GM19193 (cell line): ENCODE results near the gene FOXL1.

Experiments
- POLR2A ChIP-seq: IDR thresholded peaks from 4 replicates; pipeline ENCODE4 v1.6.1; 2011; ENCODE audit not compliant: insufficient read depth, insufficient read length; ENCODE audit errors: extremely low read depth

The FOXL1 gene

DNA sequence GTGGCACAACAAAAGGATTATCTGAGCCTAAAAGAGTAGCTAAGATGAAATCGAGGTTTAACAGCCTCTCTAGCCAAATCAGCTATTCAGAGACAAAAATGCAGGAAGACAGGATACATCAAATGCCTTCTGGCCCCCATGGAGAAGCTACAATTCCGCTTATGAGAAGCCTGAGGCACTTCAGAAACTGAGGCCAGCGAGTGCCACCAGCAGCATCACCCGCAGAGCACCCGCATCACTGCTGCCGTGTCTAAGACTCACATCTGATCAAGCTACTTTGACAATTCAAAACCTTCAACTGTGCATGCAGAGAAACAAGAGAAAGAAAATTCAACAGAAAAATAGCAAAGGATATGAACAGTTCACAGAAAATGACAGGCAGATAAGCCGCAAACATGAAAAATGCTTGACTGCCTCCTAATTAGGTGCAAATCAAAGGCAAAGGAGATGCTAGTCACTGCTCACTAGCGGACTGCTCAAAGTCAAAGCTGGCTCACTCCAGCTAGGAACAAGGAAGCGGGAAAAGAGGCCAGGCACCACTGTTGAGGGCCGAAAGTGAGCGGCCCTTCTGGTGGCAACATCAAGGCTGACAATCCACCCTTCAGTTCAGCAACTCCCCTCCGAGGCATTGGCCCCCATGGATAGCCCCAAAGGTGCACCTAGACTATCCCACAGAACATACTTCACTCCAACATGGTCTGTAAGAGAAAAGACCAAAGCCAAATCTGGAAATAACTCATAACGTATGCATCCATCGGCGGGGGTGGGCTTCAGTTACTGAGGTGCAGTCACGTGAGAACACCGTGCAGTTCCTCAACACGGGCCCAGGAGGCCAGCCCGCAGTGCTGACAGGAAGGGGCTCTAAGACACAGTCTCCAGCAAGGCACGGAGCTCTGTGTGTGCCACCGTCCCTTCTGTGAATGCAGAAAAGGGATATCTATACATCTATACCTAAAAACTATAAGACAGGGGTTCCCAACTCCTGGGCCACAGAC lies 35.3 kb upstream of the FOXL1 start:
- no peak for TF ChIP-seq POLR2A

- TF ChIP-seq POLR2A, result no peak
Measured at GRCh38 chr16:86545481-86545880, 32.9 kb upstream of the FOXL1 start.

DNA sequence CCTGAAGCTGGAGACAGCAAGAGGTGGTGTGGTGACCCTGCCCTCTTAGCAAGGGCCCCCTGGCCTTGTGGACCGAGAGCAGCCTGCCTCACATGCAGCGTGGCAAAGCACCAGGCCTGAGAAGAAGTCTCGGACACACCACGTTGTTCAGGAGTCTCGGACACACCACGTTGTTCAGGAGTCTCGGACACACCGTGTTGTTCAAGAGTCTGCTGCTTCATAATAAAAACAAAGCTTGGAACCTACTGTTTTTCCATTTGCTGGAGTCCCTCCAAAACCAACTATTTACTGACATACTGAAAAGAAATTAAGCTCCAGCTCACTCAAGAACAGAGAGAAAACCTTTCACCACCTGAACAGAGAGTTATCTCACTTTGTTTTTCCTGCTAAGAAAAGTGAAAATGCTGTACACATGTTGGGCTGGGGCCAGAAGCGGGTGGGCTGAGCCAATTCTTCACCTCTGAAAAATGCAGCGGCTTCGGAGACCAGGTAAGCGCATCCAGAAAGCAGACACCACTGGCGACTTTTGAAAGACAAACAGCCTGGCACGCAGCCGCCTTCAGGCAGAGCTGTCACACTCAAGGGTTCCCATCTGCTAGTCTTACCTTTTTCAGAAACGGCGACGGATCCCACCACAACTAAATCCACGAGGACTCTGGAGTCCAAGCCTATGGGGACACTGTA lies 32.3 kb upstream of the FOXL1 start:
- no peak for TF ChIP-seq POLR2A

DNA sequence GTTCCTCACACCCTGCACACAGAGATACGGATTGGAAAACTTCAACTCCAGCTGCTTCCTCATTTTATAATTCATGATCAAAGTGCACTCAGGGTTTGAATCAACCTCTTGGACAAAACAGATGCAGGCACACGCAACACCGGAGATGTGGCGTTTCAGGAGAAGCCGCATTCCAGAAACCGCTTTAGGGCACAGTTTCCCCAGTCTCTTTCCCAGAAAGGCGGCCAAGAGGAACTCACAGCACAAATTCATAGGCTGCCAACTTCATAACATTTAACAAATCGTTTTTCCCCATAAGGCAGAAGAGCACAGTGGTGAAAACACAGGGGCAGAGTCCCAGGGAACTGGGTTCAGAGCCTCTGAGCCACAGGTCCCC lies 31.7 kb upstream of the FOXL1 start:
- TF ChIP-seq POLR2A, result no peak

DNA sequence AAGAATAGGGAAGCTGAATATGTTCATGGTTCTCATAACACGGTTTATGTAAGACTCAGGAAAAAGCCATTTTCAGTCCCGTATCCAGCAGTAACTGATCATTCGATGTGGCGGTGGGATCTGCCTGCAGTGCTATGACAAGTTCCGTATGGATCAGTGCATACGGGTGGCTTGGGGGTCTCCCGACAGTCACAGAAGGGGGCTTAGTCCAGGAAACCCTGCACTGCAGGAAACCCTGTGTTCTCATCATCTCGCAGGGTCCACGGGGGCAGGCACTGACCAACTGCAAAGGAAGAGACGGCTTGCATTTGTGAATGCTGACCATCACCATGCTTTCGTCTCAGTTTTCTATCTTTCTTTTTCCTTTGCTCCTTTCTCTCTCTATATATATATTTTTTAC lies 31.1 kb upstream of the FOXL1 start:
- TF ChIP-seq POLR2A, result no peak

DNA sequence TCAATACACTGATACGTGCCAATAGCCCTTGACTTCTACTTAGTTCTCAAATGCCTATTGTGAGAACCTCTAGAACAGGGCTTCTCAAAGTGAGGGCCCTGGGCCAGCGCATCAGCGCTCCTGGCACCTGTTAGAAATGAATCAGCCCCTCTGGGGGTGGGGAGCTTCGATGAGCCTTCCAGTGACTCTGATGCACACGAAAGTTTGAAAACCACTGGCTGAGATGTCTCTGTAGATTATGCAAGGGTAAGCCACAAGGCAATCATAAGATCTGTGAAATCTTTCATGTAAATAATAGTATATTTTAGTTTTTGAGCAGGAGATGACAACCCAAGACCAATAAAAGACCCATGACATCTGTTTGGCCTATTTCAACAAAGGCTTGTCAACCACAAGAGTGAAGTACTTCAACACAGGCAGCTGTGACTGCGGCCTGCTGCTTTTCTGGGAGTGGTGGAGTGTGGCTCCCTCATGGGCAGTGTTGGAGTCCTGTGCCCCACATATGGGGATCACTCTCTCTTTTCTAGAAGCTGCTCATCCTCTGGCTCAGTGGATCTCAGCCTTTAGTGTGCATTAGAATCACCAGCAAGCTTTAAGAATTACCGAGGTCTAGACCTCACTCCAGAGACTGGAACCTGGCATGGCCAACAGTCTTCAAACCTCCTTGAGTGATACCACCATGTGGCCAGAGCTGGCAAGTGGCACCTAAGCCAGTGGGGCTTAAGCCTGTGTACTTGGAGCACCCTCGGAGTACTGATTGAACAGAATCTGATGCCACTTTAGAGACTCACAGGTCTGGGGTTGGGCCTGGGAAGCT lies 29.1 kb upstream of the FOXL1 start:
- TF ChIP-seq POLR2A, result no peak

- TF ChIP-seq POLR2A, result no peak
Measured at GRCh38 chr16:86549893-86550190, 28.5 kb upstream of the FOXL1 start.

DNA sequence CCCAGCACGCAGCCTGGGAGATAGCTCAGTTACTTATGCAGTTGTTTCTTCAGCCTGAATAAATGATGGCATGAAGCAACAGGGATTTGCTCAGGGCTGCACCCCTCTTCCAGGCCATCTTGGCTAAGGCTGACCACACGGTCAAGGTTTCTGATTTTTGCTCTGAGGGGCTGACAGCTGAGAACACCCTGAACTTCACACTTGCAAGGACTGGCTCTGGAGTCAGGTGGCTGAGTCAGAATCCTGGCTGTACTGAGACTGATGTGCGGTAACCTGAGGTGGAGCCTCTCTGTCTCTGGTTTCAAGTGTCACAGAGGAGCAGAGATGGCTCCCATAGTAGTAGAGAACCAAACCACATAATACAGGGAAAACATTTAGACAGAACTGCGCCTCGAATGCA lies 28.1 kb upstream of the FOXL1 start:
- no peak for TF ChIP-seq POLR2A

- TF ChIP-seq POLR2A, result no peak
Measured at GRCh38 chr16:86553356-86553755, 25.0 kb upstream of the FOXL1 start.

DNA sequence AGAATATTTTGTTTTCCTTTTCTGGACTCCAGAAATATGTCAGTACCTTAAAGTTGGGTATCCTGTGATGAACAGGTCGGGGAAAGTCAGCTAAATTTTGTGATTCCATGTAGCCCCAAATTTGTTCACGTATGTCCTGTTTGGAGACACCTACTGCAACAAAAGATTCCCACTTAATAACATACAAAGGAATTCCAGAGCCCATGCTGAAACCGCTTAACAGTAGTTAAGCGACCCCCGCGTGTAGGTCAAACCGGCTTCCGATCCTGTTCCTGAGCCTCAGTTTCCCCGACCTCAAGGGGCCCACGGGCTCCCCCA lies 23.8 kb upstream of the FOXL1 start:
- TF ChIP-seq POLR2A, result no peak

- TF ChIP-seq POLR2A, result peak; percentile 95
Measured at GRCh38 chr16:86554917-86555703, 23.2 kb upstream of the FOXL1 start, which contains the start of gene MTHFSD. Gene MTHFSD (minus strand): TSS chr16:86555235. CDS start chr16:86555184, 51 bp downstream.

DNA sequence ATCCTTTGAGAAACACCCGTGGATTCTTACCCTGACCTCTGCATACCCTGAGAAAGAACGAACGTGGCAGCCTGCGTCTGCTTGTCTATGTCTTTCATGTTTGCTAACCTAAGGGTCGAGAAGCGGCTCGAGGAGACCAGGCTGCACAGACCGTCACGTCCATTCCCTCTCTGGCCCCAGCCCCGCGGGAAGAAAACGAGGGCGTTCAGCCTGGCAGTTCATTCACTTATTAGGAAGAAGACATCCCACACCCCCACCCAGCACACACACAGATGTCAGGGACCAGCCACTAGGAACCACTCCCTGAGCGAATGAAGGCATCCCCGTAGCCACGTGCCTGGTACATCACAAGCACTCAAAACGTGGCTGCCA lies 22.7 kb upstream of the FOXL1 start:
- TF ChIP-seq POLR2A, result no peak

GRCh38 chr16:86556576-86556975 lies 21.8 kb upstream of the FOXL1 start:
- no peak for TF ChIP-seq POLR2A

GRCh38 chr16:86557587-86557986 lies 20.8 kb upstream of the FOXL1 start:
- TF ChIP-seq POLR2A, result no peak
